ENCODE data around the gene CCT3. TPM values are rescaled to one million over a fixed set of nuclear protein-coding genes. Genes with fewer than 3 reads are reported as not detected.
"Not testable (repeated sequence)": the region's sequence is repeated elsewhere in the genome, so short reads cannot be mapped to it uniquely, and the experiment has no call there.

CCT3 gene
- total RNA-seq, 1 donor: 353 TPM

DNA sequence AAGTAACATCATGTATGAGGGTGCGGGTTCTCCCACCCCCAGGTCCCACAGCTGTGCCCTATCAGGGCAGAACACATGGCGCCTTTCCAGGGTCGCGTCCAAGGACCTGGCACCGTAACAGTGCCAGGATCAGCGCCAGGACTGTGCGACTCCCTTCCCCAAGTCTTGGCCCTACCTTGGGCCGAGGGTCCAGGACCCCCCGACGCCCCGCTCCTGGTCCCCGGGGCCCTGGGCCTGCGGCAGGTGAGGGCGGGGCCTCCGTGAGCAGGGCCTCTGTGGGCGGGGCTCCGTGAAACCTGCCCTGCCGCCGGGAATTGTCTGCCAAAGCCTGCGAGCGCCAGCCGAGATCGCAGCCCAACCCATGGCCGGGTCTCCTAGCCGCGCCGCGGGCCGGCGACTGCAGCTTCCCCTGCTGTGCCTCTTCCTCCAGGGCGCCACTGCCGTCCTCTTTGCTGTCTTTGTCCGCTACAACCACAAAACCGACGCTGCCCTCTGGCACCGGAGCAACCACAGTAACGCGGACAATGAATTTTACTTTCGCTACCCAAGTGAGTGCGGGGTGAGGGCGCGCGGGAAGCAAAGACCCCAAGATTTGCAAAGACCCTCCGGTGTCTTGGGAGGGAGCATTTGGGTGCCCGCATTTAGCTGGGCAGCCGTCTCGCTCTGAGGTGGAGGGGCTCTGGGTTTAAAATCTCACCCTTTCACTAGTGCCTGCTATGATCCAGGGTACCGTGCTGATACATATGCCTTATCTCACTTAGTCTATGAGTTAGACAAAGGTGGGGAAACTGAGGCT lies 31.0 kb upstream of the CCT3 start, which contains the start of gene RHBG:
RHBG (plus strand) TSS at position 323 of the 796 bp plus-strand sequence; CDS start at position 362, 39 bp downstream.
- DNase-seq (ENCODE audit: low read depth in 2 of 3, low spot score in 2 of 3): peak in 1 of 3 donors; percentile 37

DNA sequence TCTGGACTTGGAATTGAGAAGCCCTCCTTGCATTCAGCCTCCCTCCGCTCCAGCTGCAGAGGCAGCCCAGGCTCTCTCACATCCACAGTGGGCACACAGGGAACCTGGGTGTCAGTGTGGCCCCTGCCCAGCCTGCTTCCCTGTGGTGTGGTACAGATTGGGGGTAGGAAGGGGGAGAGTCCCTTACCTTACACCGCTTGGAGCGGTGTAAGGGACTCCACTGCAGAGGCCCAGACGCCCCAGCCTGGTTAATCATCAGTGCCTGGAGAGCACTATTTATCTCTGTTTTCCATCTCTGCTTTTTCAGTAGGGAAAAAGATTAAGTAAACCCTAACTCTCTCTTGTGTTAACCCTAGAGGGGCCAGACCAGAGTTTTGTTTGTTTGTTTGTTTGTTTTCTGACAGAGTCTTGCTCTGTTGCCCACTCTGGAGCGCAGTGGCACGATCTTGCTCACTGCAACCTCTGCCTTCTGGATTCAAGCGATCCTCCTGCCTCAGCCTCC lies 30.1 kb upstream of the CCT3 start:
- DNase-seq (ENCODE audit: low read depth in 2 of 3, low spot score in 2 of 3): no peak

DNA sequence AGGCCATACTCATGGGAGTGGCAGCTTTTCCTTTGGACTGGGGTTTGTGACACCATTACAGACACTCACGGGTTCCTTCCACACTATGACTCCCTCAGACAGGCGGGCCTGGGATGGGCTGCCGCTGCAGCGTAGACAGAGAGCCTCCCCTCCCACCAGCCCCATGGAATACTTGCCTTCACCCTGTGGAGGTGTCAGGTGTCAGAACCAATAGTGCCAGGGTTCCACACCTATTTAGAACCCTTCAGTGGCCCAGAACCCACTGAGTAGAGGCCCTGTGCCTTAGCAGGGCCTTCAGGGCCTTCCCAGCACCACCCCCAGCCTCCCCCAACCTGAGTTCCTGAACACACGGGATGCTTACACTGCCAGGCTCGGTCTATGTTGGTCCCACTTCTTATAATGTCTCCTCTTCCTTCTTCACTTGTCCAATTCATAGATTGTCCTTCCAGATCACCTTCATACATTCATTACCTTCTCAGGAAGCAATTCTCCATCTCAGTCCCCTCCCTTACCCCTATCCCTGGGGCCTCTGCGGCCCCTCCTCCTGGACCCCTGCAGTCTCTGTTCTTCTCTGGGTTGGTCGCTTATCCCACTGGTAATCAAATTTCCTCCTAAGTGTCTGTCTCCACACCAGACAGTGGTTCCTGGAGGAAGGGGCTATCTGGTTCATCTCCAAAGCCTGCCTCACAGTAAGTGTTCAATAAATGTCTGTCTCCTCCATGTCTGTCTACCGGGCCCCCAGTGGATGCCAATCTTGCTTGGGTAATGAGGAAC lies 29.5 kb upstream of the CCT3 start:
- DNase-seq (ENCODE audit: low read depth in 2 of 3, low spot score in 2 of 3): no peak

DNA sequence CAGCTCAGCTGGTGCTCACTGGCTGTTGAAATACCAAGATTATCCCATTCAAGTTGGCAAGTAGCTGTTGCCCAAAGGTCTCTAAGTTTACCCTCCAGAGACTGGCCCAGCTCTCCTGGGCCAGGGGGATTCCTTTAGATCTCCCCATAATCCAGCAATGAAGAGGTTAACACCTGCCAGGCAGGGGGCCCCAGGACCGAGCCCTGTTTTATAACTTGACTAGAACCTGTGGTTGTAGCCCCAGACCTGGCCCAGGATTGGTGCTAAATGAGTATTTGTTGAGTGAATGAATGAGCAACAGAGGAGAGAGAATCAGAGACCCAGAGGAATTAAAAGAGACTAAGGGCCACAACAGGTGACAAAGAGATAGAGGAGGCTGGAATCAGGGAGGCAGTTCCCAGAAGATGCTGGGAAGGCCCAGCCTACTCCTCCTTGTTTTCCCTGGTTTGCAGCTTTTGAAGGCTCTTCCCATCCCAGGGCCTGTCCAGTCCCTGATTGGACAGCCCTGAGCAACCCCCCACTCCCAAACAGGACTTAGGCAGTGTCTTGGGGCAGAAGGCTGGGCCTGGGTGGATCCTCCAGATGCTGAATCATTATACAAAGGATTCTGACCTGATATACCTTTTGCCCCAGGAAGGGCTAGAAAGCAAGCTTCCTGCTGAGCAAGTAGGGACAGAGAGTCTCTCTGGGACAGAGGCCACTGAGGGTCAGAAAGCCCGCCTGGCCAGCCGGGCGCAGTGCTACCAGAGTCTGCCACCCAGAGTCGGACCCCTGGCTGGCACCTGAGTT lies 28.5 kb upstream of the CCT3 start:
- no peak for DNase-seq (ENCODE audit: low read depth in 2 of 3, low spot score in 2 of 3)

DNA sequence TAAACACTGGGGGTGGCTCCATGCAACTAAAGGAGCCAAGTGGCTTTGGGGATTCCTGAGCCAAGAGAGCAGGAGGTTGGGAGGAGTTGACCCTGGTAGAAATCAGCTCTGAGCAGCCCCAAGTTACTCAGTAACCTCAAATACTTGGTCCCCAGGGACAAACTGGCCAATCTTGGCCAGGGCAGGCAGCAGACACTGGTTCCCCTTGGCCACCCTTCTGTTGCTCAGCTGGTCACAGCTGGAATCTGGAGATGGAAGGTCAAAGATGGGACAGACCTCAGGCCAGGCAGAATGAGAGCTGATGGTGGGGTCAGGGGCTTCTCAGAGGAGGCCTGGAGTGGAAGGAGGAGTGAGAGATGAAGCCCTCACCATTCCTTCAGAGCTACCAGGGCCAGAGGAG lies 27.7 kb upstream of the CCT3 start:
- DNase-seq (ENCODE audit: low read depth in 2 of 3, low spot score in 2 of 3): no peak

DNA sequence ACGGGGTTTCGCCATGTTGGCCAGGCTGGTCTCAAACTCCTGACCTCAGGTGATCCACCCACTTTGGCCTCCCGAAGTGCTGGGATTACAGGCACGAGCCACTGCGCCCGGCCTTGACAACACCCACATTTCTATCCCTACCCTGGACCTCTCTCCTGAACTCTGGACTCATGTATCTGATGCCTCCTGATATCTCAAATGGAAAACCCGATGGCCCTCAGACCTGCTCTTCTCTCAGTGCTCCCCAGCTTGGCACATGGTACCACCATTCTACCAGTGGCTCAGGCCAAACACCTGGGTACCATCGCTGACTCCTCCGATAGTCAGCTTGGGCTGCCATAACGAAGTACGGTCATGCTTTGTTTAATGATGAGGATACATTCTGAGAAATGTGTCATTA lies 22.4 kb upstream of the CCT3 start:
- DNase-seq (ENCODE audit: low read depth in 2 of 3, low spot score in 2 of 3): no peak

DNA sequence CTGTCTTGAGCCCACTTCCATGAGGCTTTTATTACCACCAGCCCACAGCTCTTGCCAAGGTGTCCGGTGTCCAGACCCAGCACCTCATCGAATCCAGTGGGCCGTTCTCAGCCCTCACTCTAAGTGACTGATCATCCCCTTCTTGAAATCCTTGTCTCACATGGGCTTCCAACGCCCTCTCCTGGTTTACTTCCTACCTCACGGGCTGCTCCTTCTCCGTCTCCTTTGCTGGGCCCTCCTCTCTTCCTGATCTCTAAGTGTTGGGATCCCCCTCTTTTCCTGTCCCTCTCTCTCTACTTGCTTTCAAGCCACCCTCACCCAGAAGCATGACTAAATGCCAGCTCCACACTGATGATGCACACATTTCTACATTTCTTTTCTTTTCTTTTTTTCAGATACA lies 21.9 kb upstream of the CCT3 start:
- no peak for DNase-seq (ENCODE audit: low read depth in 2 of 3, low spot score in 2 of 3)

DNA sequence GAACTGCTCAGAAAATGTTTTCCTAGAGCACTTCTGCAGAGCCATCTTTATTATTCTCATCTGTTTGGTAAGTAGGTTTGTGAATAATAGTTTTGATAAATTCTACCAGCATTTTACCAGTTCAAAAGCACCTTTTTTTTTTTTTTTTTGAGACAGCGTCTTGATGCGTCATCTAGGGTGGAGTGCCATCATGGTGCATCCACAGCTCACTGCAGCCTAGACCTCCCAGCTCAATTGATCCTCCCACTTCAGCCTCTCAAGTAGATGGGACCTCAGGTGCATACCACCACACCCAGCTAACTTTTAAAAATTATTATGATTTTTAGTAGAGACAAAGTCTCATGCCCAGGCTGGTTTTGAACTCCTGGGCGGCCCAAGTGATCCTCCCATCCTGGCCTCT lies 21.2 kb upstream of the CCT3 start:
- DNase-seq (ENCODE audit: low read depth in 2 of 3, low spot score in 2 of 3): no peak

DNA sequence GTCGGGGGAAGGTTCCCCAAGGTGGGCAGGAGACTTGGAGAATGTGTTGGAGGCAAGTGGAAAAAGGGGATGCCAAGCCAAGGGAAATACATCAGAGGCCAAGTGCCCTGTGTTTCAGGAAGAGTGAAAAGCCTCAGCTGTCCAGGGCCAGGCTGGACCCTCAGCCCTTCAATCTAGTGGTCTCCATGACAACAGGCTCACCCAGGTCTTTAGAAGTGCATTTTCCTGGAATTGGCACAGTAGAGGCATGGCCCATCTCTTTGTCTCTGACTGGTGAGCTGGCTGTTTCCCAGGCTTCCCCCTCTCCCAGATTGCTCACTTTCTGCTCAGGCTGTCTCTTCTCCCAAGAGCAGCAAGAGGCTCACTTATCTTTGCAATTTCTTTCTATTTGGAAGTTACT lies 20.5 kb upstream of the CCT3 start:
- DNase-seq (ENCODE audit: low read depth in 2 of 3, low spot score in 2 of 3): no peak

DNA sequence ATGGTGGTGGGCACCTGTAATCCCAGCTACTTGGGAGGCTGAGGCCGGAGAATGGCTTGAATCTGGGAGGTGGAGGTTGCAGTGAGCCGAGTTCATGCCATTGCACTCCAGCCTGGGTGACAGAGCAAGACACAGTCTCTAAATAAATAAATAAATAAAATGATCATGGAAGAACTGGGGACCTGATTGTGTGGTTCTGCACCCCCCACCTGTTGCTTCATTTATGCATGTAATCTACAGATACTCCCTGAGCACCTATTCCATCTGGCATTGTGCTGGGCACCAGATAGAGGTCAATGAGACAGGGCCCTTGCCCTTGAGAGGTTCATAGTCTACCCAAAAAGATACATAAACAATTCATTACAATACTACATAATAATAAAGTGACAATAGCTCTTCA lies 19.9 kb upstream of the CCT3 start:
- no peak for DNase-seq (ENCODE audit: low read depth in 2 of 3, low spot score in 2 of 3)

DNA sequence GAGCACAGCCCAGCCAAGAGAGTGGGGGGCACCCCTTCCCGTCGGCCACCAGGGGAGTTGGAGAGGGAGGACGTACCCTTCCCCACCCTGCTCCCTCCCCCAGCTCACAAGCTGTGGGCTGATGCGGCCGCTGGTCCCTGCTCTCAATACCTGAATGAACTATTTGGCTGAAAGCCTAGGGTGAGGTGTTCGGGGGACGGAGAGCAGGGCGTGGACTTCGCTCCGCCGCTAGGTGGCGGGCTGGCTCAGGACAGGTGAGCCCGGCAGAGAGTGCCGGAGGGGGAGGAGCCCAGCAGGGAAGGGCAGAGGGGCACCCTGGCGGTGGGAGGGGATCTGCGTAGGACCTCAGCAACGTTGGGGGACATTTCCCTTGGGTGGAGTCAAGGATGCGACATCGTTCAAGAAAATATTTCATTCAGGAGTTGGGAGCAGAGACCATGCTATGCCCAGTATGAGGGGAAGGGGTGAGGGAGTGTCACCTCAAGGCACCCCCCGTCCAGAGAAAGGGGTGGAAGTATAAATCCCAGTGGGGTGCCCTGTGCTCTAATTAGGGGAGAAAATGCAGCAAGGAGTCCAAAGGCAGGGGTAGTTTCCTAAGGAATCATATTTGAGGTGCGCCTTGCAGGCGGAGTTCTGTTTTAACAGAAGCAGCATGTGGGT lies 18.9 kb upstream of the CCT3 start:
- DNase-seq (ENCODE audit: low read depth in 2 of 3, low spot score in 2 of 3): peak; percentile 28 to 64 (median 63)

DNA sequence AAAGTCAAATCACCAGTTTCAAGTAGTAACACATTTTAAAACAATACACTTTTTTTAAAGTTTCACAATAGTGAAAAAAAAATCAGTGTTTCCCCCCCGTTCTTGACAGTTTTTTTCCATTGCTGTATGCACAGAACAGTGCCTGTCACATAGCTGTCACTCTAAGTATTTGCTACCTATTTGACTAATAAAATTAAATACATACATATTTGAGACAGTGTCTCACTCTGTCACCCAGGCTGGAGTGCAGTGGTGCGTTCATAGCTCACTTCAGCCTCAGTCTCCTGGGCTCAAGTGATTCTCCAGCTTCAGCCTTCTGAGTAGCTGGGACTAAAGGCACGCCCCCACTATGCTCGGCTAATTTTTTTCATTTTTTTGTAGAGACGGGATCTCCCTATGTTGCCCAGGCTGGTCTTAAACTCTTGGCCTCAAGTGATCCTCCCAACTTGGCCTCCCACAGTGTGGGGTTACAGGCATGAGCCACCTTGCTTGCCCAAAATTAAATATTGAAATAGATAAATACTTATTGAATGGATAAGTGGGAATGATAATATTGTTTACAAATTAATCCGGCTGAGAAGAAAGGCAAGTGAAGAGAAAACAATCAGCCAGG lies 18.3 kb upstream of the CCT3 start:
- no peak for DNase-seq (ENCODE audit: low read depth in 2 of 3, low spot score in 2 of 3)

DNA sequence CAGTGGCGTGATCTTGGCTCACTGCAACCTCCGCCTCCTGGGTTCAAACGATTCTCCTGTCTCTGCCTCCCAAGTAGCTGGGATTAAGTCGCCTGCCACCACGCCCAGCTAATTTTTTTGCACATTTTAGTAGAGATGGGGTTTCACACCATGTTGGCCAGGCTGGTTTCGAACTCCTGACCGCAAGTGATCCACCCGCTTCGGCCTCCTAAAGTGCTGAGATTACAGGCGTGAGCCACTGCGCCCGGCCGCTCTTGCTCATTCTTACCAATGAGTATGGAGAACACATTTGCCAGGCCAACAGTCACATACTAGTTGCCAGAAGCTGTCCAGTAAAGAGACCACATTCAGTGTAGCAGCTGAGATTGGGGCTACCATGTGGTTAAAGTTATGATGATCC lies 14.4 kb upstream of the CCT3 start:
- DNase-seq (ENCODE audit: low read depth in 2 of 3, low spot score in 2 of 3): not testable (repeated sequence)

DNA sequence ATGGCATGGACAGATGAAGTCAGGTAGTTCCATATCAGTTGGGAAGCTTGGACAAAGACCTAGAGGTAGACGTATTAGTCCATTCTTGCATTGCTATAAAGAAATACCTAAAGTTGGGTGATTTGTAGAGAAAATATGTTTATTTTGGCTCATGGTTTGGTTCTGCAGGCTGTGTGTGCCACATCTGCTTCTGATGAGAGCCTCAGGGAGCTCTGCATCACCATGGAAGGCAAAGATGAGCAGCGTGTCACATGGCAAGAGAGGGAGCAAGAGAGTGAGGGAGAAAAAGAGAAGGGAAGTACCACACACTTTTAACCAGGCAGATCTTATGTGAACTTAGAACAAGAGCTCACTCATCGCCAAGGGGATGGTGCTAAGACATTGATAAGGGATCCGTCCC lies 9.2 kb upstream of the CCT3 start:
- no peak for DNase-seq (ENCODE audit: low read depth in 2 of 3, low spot score in 2 of 3)

DNA sequence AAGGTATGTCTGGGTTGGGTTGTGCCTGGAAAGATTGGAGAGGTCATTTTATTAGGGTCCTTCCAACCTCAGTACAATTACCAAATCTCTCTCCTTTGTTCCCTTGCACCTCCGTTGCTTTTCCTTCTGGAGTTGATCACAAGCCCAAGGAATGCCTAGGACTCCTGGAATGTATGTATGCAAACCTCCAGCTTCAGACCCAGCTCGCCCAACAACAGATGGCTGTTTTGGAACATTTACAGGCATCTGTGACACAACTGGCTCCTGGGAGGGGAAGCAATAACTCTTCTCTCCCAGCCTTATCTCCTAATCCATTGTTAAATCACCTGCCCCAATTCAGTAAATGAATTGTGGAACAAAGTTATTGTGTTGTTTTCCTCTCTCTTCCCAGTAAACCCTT lies 8.5 kb upstream of the CCT3 start:
- no peak for DNase-seq (ENCODE audit: low read depth in 2 of 3, low spot score in 2 of 3)

DNA sequence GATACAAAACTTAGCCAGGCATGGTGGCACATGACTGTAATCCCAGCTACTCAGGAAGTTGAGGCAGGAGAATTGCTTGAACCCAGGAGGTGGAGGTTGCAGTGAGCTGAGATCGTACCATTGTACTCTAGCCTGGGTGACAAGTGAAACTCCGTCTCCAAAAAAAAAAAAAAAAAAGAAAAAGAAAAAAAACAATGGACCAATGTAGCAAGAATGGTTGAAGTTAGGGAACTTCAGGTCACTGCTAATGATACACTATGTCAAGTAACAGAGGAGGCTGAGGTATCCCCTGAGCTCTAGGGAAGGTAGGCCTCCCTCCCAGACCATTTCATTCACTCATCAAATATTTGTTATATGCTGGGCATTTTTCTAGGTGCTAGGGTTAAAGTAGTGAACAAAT lies 7.9 kb upstream of the CCT3 start:
- DNase-seq (ENCODE audit: low read depth in 2 of 3, low spot score in 2 of 3): not testable (repeated sequence)

DNA sequence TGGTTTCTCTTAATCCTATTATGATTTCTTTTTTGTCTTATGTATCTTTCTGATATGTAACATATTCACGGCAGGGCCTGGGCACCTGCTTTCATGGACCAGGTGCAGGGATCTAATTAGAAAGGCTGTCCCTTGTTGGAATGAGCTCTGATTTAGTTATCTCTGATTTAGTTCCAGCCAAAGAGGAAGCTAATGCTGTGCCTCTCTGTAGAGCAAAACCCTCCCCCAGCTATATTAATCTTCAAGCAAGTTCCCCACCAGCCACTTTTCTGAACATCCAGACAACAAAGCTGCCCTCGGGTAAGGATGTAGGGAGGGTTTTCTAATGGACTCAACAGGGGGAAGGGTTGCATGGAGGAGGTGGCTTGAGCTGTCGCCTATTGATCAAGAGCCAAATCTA lies 6.3 kb upstream of the CCT3 start:
- DNase-seq (ENCODE audit: low read depth in 2 of 3, low spot score in 2 of 3): no peak

DNA sequence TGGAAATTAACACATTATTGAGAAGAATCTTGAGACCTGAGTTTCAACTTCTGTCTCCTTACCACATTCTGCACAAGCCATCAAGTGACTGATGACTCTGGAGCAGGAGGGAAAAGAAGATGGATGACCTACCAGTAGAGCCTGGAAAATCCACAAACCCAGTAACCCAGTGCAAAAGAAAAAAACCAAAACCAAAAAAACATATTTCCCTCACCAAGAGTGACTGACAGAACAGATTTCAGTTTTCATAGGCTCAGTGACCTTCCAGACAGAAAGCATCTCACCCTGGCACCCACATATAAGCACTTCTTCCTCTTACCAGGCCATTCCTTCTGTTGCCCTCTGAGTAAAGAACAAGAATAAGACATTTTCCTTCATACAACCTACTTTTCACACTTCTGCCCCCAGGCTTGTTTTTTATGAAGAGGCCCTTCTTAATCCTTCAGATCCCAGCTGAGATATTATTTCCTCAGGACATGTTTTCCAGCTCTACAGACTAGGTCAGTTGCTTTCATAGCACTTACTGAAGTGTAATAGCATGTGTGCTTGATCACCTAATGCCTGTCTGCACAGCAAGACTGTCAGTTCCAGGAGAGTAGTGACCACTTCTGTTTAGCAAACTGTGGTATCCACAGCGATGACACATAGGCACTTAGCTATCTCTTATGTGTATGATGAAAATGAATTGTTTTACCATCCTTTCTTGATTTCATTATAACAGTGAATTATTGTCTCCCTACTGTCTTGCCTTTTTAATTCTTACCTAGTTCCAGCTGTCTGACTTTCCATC lies 4.3 kb upstream of the CCT3 start:
- DNase-seq (ENCODE audit: low read depth in 2 of 3, low spot score in 2 of 3): no peak

DNA sequence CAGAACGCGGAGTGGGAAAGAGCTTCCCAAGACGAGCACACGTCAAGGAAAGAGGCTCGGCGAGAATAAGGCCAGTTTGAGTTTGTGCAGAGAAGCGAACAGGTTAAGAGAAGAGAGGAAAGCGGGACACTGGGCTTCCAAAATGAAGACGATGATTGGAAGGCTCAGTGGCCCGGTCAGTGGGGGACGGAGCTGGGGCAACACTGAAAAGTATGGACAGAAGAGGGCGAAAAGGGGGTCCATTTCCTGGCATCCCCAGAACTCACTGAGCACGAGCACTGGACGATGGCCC lies 258 bp downstream of the CCT3 start:
- DNase-seq (ENCODE audit: low read depth in 2 of 3, low spot score in 2 of 3): no peak
